ENCODE measurements around the gene EME2. TPM values are rescaled to one million over a fixed set of nuclear protein-coding genes. Genes with fewer than 3 reads are reported as not detected.

Gene EME2
- total RNA-seq, 1 donor from 2014 or later, result 6.8 TPM

DNA sequence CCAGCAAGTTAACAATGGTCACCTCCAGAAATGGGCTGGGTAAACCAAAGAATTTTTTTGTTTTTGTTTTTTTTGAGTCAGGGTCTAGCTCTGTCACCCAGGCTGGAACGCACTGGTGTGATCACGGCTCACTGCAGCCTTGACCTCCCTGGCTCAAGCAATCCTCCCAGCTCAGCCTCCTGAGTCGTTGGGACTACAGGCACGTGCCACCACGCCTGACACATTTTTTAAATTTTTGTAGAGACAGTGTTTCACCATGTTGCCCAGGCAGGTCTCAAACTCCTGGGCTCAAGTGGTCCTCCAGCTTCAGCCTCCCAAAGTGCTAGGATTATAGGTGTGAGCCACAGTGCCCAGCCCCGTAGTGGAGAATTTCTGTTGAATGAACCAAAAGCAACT is 8.1 kb downstream of the EME2 start:
- TF ChIP-seq, protein P1, sequence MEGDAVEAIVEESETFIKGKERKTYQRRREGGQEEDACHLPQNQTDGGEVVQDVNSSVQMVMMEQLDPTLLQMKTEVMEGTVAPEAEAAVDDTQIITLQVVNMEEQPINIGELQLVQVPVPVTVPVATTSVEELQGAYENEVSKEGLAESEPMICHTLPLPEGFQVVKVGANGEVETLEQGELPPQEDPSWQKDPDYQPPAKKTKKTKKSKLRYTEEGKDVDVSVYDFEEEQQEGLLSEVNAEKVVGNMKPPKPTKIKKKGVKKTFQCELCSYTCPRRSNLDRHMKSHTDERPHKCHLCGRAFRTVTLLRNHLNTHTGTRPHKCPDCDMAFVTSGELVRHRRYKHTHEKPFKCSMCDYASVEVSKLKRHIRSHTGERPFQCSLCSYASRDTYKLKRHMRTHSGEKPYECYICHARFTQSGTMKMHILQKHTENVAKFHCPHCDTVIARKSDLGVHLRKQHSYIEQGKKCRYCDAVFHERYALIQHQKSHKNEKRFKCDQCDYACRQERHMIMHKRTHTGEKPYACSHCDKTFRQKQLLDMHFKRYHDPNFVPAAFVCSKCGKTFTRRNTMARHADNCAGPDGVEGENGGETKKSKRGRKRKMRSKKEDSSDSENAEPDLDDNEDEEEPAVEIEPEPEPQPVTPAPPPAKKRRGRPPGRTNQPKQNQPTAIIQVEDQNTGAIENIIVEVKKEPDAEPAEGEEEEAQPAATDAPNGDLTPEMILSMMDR (IDR thresholded peaks at IDR 0.05; ENCODE audit: insufficient read depth, low read length, poor library complexity, severe bottlenecking), result no peak
- no peak for DNase-seq (ENCODE audit: low read depth)
- no peaks in the 10 kb centered on the region for H3K27me3 ChIP-seq (ENCODE audit: control insufficient read depth, insufficient read depth, low read length)
- no peaks in the 10 kb centered on the region for H3K36me3 ChIP-seq (ENCODE audit: control insufficient read depth, insufficient read depth, low read length)
- no peak overlapping the region for H3K4me3 ChIP-seq (ENCODE audit: low read depth, low read length)

DNA sequence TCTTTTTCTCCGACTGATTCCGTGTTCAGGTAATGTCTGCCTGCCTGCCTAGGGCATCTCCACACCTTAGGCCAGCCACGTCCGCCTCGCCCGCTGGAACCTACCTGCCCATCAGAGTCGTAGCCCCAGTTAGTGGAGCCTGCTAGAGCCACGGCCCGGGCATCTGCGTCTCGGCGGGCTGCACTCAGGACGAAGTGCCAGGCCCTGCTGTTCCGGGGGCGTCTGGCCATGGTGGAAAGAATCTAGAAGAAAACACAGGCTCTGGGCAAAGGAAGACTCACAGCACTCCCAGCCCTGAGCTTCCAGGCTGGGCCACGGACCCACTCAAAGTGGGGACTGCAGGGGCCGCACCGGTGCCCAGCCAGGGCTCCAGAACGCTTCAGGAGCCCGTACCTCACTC is 8.6 kb downstream of the EME2 start:
- Histone ChIP-seq H3K36me3 (ENCODE audit: control insufficient read depth, insufficient read depth, low read length) (no peaks in the 10 kb centered on the region), H3K27me3 (ENCODE audit: control insufficient read depth, insufficient read depth, low read length) (no peaks in the 10 kb centered on the region), H3K4me3 (ENCODE audit: low read depth, low read length) (peak overlapping the region; percentile 56)
- no peak for DNase-seq (ENCODE audit: low read depth)
- TF ChIP-seq, protein P1 (IDR thresholded peaks at IDR 0.05; ENCODE audit: insufficient read depth, low read length, poor library complexity, severe bottlenecking), result no peak

DNA sequence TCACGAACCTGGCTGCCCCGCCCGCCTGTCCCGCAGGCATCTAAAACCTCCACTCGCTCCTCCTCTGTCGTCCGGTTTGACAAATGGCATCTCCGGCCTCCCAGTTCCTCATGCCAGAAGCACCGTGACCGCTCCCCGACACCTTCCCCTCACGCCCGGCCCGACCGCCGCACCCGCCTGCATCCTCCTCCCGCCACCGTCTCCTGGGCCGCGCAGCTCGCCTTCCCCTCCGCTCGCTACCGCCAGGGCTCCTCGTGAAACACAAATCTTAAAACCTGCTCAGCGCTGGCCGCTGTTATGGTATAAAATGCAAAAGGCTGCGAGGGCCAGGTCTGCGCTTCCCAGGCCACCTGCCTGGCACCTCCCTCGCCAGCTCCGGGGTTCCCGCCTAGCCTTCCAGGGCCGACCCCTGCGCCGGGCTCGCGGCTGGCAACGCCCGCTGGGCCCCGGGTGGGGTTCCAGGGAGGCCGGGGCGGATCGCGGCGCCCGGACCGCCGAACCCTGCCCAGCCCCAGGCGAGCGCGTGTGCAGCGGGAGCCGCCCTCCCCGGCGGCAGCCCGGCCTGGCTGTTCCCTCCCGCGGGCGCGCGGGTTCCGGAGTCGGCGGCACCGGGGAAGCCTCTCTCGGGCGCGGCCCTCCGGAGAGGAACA is 9.3 kb downstream of the EME2 start:
- Histone ChIP-seq H3K36me3 (ENCODE audit: control insufficient read depth, insufficient read depth, low read length) (no peaks in the 10 kb centered on the region), H3K27me3 (ENCODE audit: control insufficient read depth, insufficient read depth, low read length) (no peaks in the 10 kb centered on the region), H3K4me3 (ENCODE audit: low read depth, low read length) (peak overlapping the region; percentile 56)
- TF ChIP-seq, protein P1 (IDR thresholded peaks at IDR 0.05; ENCODE audit: insufficient read depth, low read length, poor library complexity, severe bottlenecking), result no peak
- DNase-seq (ENCODE audit: low read depth), result no peak

DNA sequence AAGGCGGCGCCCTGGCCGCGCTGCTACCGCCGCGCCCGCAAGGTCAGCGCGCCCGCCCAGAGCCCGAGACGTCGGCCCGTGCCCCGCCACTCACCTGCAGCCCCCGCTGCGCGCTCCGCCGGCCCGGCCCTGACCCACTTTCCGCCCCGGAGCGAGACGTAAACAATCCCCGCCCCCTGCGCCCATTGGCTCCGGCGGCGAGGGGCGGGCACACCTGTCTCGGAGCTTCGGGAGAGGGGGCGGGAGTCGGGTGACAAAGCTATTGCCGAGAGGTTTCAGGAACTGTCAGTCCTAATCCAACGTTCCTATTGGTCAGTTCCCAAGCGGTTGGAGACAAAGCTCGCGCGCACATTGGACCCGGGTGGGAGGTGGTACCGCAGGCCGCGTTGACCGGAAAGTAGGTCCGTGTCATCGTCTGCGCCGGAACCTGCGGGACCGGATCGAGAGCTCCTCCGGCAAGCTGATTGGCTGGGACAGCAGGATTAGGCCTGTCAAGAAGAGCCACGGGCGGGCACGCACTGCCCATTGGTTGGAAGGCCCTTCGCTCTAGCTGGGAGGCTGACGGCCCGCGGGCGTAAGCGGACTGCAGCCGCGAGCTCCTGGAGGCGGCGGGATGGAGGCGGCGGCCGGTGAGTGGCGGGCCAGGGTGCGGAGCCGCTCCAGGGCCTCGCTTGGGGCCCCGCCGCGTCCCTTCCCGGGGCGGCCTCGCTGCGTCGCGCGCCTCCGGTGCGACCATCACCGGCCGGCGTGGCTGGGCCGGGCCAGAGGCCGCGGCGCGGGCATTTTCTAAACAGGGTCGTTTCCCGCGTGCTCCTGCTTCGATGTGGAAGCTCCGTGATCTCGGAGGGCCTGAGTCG is 10.0 kb downstream of the EME2 start, which contains the start of the genes NUBP2 and SPSB3:
TSS of gene NUBP2 (plus strand) at position 553 of the 857 bp plus-strand sequence. CDS start at position 614, 61 bp downstream.
TSS of gene SPSB3 (minus strand) at position 164 of the 857 bp plus-strand sequence. CDS start 1,088 bp downstream, outside the sequence.
- Histone ChIP-seq H3K36me3 (ENCODE audit: control insufficient read depth, insufficient read depth, low read length) (no peaks in the 10 kb centered on the region), H3K4me3 (ENCODE audit: low read depth, low read length) (peak within 1 kb of the TSS; percentile 82), H3K27me3 (ENCODE audit: control insufficient read depth, insufficient read depth, low read length) (no peaks in the 10 kb centered on the region)
- DNase-seq (ENCODE audit: low read depth), result peak; percentile 100
- TF ChIP-seq, protein P1 (IDR thresholded peaks at IDR 0.05; ENCODE audit: insufficient read depth, low read length, poor library complexity, severe bottlenecking), result no peak

DNA sequence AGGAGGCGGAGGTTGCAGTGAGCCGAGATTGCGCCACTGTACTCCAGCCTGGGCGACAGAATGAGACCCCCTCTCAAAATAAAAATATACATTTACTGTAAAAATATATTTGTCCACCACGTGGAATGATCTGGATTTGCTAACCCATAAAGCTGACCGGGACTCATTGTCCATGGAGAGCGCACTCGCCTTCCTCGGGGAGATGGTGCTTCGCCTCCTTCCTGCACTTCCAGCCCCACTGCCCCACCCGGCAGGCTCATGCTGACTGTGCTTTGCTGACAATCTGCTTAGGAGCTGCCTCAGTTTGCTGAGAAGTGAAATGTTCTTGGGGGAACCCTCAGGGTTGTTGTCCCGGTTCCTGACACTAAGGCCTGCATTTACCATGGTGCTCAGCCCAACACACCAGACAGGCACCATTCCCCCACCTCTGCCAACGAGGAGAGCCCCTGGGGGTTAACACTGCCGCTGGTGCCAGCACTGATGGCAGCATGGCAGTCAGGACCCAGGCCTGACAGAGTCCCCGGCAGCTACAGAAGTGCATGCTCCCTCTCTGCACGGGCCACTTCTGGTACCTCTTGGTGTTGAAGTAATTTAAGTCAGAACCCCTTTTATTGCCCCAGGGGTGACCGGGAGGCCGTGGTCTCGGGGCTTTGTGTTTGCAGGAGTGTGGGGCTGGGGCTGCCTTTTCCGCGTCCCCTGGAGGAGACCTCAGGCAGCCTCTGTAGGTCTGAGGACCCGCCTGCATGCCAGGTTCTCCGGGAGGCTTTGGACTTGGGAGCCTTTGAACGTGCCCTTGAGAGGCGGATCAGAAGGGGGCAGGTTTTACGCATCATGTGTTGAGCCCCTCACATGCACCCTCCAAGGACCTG is 12.6 kb downstream of the EME2 start:
- TF ChIP-seq, protein P1 (IDR thresholded peaks at IDR 0.05; ENCODE audit: insufficient read depth, low read length, poor library complexity, severe bottlenecking), result no peak
- DNase-seq (ENCODE audit: low read depth), result no peak
- no peaks in the 10 kb centered on the region for H3K27me3 ChIP-seq (ENCODE audit: control insufficient read depth, insufficient read depth, low read length)
- H3K36me3 ChIP-seq (ENCODE audit: control insufficient read depth, insufficient read depth, low read length), result no peaks in the 10 kb centered on the region
- no peak overlapping the region for H3K4me3 ChIP-seq (ENCODE audit: low read depth, low read length)

All from kidney epithelial cell (primary cell).